Measurements from ENCODE around the gene ZNF28.
"Not testable (repeated sequence)": the region's sequence is repeated elsewhere in the genome, so short reads cannot be mapped to it uniquely, and the experiment has no call there.

The ZNF28 gene

DNA sequence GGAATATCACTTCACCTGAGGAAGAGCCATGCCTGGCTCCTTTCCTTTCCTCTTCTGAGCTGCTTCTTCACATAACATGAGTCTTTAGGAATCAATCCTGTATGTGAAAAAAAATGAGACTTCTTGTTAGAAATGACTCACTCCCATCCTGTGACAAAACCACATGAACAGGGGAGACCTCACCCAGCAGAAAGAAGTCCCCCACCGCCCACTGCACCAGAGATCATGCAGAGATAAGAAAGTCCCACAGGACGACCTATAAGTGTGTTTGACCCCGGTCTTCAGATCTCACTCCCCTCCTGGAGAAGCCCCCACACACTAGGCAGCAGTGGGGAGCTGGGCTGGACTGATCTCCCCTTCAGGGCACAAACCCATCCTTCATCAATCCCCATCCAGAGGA, 42.6 kb downstream of the ZNF28 start:
- DNase-seq (ENCODE audit: low spot score), result no peak

DNA sequence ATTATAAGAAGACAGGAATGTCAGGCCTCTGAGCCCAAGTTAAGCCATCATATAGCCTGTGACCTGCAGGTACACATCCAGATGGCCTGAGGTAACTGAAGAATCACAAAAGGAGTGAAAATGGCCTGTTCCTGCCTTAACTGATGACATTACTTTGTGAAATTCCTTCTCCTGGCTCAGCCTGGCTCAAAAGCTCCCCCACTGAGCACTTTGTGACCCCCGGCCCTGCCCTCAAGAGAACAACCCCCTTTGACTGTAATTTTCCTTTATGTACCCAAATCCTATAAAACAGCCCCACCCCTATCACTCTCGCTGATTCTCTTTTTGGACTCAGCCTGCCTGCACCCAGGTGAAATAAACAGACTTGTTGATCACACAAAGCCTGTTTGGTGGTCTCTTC, 65.0 kb downstream of the ZNF28 start:
- DNase-seq (ENCODE audit: low spot score), result not testable (repeated sequence)

DNA sequence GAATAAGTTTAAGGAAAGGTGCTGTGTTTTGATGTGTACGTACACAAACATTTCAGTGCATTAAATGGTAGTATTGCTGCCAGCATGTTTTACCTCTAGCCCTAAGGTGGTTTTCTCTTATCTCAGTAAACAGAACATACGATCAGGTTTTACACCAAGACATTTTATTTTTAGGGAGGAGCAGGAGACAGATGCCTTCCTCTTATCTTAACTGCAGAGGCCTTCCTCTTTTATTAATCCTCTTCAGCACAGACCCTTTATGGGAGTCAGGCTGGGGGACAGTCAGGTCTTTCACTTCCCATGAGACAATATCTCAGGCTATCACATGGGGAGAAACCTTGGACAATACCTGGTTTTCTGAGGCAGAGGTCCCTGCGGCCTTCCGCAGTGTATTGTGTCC, 71.7 kb downstream of the ZNF28 start:
- no peak for DNase-seq (ENCODE audit: low spot score)

DNA sequence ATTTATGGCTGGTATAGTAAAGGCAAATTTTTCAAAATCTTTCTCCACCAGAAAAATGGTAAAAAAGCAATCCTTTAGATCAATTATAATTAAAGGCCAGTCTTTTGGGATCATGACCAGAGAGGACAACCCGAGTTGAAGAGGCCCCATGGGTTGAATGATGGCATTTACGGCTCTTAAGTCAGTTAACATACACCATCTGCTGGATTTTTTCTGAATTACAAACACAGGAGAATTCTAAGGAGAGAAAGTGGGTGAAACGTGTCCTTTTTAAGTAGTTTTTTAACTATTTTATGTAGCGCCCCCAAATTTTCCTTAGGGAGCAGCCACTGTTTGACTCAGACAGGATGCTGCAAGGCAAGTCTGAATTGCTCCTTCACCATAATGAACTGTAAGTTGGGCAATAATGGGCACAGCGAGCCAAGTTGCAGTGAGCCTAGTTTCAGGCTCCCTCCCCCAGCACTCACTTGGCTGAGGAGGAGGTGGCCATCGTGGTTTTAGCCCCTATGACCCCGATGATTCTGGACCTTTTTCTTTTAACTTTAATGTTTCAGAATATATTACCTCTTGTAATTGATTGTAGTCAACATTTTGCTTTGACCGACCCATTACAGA, 73.0 kb downstream of the ZNF28 start:
- DNase-seq (ENCODE audit: low spot score), result peak; percentile 46

Measured in D341Med (cell line).